ENCODE data around the gene PDC. TPM values are rescaled to one million over a fixed set of nuclear protein-coding genes. Genes with fewer than 3 reads are reported as not detected.

Gene PDC
- total RNA-seq, 1 donor from 2014 or later = not detected

DNA sequence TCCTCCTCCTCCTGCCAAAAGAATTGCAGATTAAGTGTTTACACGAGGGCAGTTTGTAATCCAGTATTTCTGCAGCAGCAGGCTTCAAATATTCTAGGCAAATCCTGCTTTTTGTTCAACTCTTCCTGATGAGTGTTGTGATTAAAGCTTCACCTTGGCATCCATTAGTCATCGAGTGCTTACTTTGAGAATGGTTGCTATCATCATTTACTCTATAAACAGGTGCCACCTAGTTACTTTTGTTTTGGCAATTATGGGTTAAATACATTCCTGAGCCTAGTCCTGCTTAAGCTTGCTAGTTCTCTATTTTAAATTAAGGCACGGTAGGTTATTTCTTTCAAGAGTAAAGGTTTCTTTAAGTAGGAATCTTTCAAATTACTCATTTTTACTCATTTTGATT is 20.3 kb downstream of the PDC start:
- no peak for DNase-seq (ENCODE audit: low spot score)
- no peak overlapping the region for H3K27ac Mint-ChIP-seq (ENCODE audit: unreplicated experiment)
- H3K36me3 Mint-ChIP-seq (ENCODE audit: low read depth) = no peaks in the 10 kb centered on the region
- H3K27me3 Mint-ChIP-seq (ENCODE audit: low read depth) = no peaks in the 10 kb centered on the region
- no peaks in the 10 kb centered on the region for H3K4me1 Mint-ChIP-seq (ENCODE audit: low read depth)
- H3K9me3 Mint-ChIP-seq (ENCODE audit: low read depth) = no peaks in the 10 kb centered on the region
- no peak for TF ChIP-seq CTCF (IDR thresholded peaks at IDR 0.05)
- no peak overlapping the region for H3K4me3 Mint-ChIP-seq (ENCODE audit: unreplicated experiment)

DNA sequence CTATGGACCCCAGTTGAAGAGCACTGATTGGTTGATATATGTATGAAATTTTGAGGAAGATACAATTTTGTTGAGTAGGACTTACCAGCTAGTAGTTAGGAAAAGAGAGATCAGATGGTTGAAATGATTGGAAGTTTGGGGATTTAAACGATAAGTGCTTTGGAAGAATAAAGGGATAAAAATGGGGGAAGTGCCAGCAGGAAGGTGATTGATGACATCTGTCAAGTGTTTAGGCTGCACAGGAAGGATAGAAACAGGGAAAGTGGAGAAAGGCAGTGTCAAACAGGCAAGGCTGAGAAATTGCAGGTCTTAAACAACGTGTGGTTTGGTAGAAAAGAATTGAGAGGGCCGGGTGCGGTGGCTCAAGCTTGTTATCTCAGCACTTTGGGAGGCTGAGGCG is 22.3 kb downstream of the PDC start:
- Mint-ChIP-seq H3K27ac (ENCODE audit: unreplicated experiment) (no peak overlapping the region), H3K4me3 (ENCODE audit: unreplicated experiment) (no peak overlapping the region), H3K4me1 (ENCODE audit: low read depth) (no peaks in the 10 kb centered on the region), H3K9me3 (ENCODE audit: low read depth) (no peaks in the 10 kb centered on the region), H3K36me3 (ENCODE audit: low read depth) (no peaks in the 10 kb centered on the region), H3K27me3 (ENCODE audit: low read depth) (no peaks in the 10 kb centered on the region)
- TF ChIP-seq CTCF (IDR thresholded peaks at IDR 0.05) = no peak
- no peak for DNase-seq (ENCODE audit: low spot score)

- H3K36me3 Mint-ChIP-seq (ENCODE audit: low read depth) = no peaks in the 10 kb centered on the region
- no peak overlapping the region for H3K4me3 Mint-ChIP-seq (ENCODE audit: unreplicated experiment)
- H3K4me1 Mint-ChIP-seq (ENCODE audit: low read depth) = no peaks in the 10 kb centered on the region
- no peak for DNase-seq (ENCODE audit: low spot score)
- no peak for TF ChIP-seq CTCF (IDR thresholded peaks at IDR 0.05)
- H3K27ac Mint-ChIP-seq (ENCODE audit: unreplicated experiment) = no peak overlapping the region
- no peaks in the 10 kb centered on the region for H3K9me3 Mint-ChIP-seq (ENCODE audit: low read depth)
- H3K27me3 Mint-ChIP-seq (ENCODE audit: low read depth) = no peaks in the 10 kb centered on the region
These were observed 25.6 kb downstream of the PDC start for GRCh38 chr1:186435336-186435735.

DNA sequence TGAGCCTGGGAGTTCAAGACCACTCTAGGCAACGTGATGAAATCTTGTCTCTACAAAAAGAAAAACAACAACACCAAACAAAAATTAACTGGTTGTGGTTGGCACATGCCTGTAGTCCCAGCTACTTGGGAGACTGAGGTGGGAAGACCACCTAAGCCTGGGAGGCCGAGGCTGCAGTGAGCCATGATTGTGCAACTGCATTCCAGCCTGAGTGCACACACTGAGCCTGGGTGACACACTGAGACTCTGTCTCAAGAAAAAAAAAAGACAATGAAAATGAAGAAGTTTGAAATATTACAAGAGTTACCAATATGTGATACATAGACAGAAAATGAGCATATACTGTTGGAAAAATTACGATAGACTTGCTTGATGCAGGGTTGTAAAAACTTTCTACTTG is 31.9 kb downstream of the PDC start:
- H3K4me3 Mint-ChIP-seq (ENCODE audit: unreplicated experiment) = no peak overlapping the region
- no peak overlapping the region for H3K27ac Mint-ChIP-seq (ENCODE audit: unreplicated experiment)
- H3K27me3 Mint-ChIP-seq (ENCODE audit: low read depth) = no peaks in the 10 kb centered on the region
- peaks cover 6% of the 10 kb centered on the region for H3K9me3 Mint-ChIP-seq (ENCODE audit: low read depth)
- no peak for TF ChIP-seq CTCF (IDR thresholded peaks at IDR 0.05)
- no peaks in the 10 kb centered on the region for H3K36me3 Mint-ChIP-seq (ENCODE audit: low read depth)
- no peaks in the 10 kb centered on the region for H3K4me1 Mint-ChIP-seq (ENCODE audit: low read depth)
- DNase-seq (ENCODE audit: low spot score) = no peak

- no peaks in the 10 kb centered on the region for H3K36me3 Mint-ChIP-seq (ENCODE audit: low read depth)
- no peak for TF ChIP-seq CTCF (IDR thresholded peaks at IDR 0.05)
- no peak overlapping the region for H3K4me3 Mint-ChIP-seq (ENCODE audit: unreplicated experiment)
These were observed 34.8 kb downstream of the PDC start for GRCh38 chr1:186426118-186426517.

More at GRCh38 chr1:186426118-186426517, 34.8 kb downstream of the PDC start:
- DNase-seq (ENCODE audit: low spot score) = no peak
- H3K9me3 Mint-ChIP-seq (ENCODE audit: low read depth) = peaks cover 6% of the 10 kb centered on the region
- H3K27ac Mint-ChIP-seq (ENCODE audit: unreplicated experiment) = no peak overlapping the region
- H3K27me3 Mint-ChIP-seq (ENCODE audit: low read depth) = no peaks in the 10 kb centered on the region
- H3K4me1 Mint-ChIP-seq (ENCODE audit: low read depth) = no peaks in the 10 kb centered on the region
